ENCODE measurements around the gene ETS2.

Gene ETS2

DNA sequence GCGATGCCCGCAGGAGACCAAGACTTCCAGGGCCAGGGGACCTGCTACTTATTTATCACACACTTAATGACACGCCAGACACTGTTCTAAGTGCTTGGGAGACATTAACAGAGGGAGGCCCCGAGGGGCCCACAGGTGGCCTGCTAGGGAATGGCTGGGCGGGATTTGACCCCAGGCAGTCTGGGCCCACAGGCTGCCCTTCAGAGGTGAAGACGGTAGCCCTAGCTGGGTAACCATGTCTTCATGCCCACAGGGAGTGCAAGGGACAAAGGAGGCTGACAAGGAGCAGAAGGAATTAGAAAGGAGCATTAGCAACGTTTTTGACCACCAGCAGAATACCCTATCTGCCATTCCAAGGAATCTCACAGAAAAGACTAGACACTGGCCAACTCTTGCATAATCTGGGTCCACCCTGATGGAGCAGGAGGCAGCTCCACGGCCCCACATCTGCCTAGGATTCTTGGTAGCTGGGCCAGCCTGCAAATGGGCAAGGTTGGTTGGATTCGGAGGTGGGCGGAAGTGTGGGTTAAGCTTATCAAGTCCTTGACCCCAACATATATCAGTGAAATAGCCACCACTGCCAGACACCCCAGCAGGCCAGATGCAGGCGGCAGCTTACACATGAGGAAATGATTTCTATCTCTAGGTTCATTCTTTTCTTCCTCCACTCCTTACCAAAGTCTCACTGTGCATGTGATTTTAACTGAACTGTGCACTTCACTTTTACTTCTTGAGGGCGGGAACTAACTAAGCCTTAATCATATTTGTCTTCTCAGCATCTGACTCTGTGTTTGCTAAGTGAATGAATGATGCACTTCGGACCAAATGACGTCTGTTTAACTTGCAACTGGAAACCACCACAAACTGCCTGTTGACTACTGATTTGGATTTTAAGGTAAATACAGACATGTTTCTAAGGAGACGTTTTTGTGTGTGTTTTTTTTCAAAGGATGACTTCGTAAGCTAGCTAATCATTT, 3.4 kb upstream of the ETS2 start:
- no peak for DNase-seq

DNA sequence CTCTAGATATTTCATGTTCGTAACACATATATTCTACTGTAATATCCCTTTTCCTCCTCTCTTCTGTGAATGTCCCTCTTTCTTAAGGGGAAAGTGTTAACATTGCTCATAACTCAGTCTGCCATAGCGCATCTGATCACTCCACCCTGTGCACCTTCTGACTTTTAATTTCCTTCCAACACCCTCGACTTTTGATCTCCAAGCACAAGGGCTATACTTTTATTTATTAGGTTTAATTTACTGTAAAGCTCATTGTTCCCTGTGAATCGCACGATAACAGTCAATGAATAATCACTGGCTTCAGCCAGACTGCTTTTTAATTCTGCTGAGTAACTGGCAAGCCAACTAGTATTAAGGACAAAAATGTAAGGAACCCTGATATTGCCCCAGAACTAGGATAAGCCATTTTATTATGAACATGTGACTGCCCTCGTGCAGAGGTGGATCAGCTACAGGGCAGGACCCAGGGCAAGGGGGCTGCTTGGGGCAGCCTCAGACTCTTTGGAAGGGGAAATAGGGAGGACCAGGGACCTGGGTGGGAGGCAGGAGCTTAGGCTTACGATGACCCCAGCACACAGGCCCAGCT, 2.6 kb upstream of the ETS2 start:
- DNase-seq, result no peak

DNA sequence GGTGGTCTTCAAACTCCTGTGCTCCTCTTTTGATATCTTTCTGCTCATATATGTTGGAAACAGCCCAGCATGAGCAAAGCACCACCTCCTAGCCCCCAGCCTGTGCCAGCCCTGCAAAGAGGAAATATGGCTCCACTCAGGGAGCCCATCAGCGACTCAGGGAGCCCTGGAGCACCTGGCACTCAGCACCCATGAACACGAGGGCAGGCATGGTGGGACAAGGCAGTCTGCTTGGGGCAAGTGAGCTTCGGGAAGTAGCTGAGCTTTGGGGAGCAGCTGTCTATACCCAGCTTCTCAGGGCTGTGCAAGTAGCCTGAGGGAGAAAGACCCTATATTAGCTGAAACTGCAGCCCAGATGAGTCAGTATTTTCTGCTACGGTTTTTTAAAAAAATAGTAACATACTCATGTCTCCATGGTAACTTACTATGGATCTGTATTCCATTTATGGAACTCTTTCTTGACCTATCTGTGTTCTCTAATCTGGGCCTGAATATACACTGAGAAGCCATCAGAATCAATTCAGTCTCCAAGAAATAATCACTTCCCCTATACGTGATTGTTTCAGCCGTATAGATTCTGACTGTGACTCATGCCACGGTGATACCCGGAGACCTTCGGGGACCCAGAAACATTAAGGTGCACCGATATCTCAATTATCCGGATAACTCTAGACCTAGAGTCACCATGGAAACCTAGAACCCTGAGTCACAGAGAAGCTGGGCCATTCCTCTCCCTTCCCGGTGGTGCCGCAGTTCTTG, 1.5 kb upstream of the ETS2 start:
- DNase-seq, result no peak

DNA sequence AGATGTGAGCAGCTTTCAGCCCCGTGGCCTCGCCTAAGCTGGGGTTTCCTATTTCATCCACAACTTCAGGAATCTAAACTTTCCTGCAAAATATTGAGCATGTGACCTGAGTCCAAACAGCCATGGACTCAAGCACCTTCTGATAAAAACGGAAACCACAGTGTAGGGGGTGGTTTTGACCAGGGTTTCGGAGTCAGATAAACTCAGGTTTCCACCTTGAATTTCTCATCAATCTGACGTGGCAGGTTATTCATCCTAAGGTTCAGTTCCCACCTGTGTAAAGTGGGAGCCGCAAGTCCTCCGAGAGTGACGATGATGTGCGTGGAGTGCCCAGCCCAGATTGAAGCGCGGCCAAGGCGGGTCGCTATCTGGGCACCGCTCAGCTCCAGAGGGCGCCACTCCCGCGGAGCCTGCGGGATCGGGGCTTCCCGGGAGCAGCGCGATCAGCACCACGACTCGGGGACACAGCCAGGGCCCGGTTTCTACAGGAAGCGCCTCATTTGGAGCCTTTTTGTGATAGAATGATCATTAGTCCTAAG, 871 bp upstream of the ETS2 start:
- peak; percentile 85 for DNase-seq

DNA sequence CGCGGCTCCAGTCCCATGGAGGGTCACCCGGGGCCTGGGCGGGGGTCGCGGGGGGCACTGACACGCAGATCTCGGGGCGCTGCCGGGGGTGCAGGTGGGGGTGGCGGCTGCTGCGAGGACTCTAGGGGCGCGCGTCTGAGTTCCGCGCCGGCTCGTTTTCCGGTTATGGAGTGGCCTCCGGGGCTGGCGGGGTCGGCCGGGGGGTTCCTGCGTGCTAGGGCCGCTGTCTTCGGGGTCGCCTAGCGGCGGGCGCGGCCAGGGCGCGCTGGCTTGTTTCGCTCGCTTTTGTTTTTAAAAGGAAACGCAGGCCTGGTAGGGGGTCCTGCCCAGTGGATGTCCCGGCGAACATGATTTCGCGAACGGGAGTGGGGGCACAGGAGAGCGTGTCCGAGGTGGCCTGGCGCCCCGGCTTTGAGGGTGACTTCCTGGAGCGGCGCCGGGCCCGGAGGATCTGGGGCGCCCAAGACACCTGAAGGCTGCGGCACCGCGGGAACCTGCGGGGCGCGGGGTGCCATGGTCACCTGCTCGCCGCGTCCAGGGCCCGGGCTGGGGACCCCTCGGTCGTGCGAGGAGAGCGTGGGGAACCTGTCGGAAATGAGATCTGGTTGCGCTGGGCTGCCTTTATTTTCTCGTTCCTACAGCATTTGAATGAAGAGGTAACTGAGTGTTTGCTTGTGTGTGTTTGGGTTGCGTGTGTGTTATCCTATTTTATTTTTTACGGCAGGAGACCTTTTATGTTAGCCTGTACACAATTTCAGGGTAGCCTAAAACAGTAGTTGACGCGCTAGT, 618 bp downstream of the ETS2 start:
- peak; percentile 67 for DNase-seq

GRCh38 chr21:38806942-38807284, 1.2 kb downstream of the ETS2 start:
- peak; percentile 49 for DNase-seq

- DNase-seq, result no peak
Observed at GRCh38 chr21:38807441-38807871, 1.7 kb downstream of the ETS2 start.

DNA sequence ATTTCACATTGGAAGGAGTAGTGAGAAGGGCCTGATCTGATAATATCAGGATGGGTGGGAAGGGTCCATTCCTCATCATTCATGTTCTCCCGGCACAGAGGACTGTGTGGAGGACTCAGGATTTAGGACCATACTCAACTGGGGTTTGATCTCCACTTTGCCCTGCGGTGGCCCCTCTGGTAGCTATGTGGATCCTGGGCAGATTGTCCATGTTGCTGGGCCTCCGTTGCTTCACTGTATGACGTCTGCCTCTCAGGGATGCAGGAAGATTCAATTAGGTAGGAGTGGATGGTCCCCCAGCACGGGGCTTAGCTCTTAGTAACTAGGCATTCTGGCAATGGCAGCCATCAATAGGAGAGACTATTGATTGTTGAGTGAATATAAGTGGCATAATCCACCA, 2.3 kb downstream of the ETS2 start:
- no peak for DNase-seq

- DNase-seq, result no peak
Observed at GRCh38 chr21:38809198-38809878, 3.6 kb downstream of the ETS2 start.

DNA sequence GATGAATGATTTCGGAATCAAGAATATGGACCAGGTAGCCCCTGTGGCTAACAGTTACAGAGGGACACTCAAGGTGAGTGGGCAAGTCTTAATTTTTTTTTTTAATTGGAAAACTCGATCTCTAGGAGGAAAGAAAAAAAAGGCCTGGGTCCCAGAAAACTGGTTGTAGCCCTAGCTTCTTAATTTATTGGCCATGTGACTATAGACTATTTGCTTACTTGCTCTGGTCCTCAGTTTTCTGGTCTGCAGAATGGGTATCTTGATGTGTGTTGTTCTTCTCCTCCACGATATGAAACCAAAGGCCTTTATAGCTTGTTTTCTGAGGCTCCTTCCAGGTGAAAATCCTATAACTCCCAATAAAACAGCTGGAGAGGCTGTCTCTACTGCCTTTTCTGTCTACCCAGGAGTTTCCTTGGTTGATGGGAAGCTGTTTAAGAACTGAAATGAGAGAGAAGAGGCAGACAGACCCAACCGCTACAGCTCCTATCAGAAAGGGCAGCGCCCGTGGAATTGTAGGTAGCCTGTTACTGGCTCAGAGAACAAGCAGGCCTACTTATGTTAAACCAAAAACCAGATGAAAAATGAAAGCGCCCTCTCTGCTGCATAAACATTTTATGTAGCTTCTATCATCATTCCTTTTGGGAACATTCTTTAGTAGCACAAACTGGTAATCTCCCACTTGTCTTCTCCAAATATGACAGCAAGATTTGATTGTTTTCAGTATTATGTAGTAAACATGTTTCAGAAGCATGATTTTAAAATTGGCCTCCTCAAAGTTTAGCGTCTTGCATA, 4.5 kb downstream of the ETS2 start:
- no peak for DNase-seq

GRCh38 chr21:38810826-38811164, 5.1 kb downstream of the ETS2 start:
- DNase-seq, result no peak

DNA sequence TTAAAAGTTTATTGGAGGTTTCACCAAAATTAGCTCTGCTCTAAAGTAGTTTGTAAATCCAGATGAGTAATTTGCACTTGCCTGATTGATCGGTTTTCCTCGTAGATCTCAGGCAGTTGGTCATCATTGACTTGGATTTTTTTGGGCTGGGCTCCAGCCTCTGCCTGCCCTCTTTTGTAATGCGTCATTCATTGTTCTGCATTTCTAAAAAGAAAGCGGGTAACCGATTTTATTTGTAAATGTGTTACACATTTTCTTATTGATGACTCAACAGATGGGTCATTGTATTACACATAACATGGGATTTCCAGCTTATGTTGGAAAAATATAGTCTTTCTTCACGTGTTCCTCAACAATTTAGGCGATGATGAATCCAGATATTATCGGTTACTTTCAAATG, 5.5 kb downstream of the ETS2 start:
- DNase-seq, result no peak

DNA sequence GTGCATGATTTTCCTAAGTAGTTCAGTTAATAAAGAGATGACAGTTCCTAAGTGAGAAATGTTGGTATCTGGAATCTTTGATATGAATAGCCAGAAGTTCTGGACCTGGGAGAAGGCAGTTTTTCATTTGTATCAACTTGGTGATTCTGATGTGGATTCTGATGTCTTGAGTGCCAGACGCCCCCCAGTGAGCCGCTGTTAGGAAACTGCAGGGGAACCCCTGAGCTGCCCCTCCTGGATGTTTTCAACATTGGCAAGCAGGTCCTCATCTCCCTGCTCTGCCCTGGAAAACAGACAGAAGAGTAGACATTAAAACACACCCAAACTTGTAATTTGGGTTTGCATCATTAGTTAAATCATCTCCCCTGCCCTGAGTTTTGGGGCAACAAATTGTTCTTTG, 7.4 kb downstream of the ETS2 start:
- DNase-seq, result no peak

DNA sequence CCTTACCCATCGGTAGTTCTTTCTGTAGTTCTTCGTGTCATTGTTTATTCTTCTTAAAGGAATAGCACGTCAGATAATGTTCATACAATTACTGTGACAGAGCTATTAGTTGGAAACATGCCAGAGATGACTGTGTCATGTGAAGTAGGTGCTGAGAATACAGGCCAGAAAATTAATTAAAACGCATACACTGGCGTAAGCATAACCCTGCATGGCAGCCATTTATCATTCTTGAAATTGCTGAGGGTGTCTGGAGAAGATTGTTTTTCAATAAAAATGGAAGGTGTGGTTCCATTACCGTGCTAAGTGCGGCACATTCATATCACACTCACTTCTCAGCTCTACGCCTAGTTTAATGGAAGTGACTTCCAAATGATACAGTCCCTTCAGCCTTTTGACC, 7.8 kb downstream of the ETS2 start:
- no peak for DNase-seq

DNA sequence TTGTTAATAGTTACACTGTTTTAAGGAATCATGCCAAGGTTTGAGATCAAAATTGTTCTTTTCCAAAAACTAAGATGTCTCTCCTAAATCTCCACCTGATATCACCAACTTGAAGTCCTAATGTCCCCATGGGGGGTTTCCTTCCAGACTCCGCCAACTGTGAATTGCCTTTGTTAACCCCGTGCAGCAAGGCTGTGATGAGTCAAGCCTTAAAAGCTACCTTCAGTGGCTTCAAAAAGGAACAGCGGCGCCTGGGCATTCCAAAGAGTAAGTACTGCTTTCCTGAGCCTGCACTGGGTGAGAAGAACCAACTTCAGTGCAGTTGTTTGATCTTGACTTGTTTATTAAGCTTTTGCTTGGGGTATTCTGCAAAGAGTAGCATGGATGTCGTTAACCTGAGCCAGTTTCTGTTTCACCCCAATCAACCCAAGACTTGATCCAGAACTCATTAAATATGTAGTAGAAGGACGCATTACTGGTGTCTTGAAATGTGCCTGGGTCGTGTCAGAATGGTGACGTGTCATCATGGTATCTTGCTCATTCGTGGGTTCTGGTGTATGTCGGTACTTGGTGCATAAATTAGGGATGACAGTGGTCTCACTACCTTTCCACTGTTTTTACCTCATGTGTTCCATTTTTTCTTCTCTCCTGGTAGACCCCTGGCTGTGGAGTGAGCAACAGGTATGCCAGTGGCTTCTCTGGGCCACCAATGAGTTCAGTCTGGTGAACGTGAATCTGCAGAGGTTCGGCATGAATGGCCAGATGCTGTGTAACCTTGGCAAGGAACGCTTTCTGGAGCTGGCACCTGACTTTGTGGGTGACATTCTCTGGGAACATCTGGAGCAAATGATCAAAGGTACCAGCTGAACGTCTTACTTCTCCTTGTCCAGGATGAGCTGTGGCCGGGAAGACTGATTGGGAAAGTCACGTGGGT, 8.7 kb downstream of the ETS2 start:
- no peak for DNase-seq

DNA sequence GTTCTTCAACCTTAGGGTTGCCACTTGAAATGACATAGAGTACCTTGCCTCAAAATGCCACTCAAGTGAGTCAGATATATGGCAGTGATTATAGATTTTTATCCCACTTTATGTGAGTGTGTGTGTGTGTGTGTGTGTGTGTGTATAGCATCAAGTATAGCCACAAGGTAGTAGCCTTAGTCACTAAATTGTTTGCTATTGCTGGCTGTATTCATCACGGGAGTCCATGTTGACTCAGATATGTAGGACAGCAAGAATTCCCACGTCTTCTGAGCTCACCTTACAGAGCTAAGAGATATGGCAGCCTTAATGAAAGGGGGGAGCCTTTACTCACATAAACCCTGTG, 9.3 kb downstream of the ETS2 start:
- no peak for DNase-seq

- DNase-seq, result no peak
Observed at GRCh38 chr21:38816400-38816977, 10.8 kb downstream of the ETS2 start.

- DNase-seq, result no peak
Observed at GRCh38 chr21:38817371-38818324, 11.9 kb downstream of the ETS2 start.

DNA sequence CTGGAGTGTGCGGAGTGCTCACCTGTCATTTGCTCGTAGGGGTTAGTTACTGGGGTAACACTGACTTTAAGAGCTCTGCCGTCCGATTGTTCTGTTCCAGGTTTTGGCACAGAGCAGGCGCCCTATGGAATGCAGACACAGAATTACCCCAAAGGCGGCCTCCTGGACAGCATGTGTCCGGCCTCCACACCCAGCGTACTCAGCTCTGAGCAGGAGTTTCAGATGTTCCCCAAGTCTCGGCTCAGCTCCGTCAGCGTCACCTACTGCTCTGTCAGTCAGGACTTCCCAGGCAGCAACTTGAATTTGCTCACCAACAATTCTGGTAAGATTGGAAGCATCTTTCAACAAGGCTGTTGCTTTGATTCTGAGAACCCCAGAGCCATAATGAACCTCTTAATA, 12.6 kb downstream of the ETS2 start:
- no peak for DNase-seq
